ENCODE measurements around the gene CALML5.

Gene CALML5

GRCh38 chr10:5528989-5529701, 29.8 kb upstream of the CALML5 start:
- Histone ChIP-seq H3K36me3 (ENCODE audit: insufficient read depth, low read length) (no peaks in the 10 kb centered on the region), H3K9me3 (ENCODE audit: control insufficient read depth, insufficient read depth, low read length) (no peaks in the 10 kb centered on the region), H3K4me1 (ENCODE audit: insufficient read depth, low read length) (peaks cover 2% of the 10 kb centered on the region; the same call in 1 of the 2 replicates), H3K9ac (ENCODE audit: low read depth, low read length) (no peak overlapping the region)

GRCh38 chr10:5527332-5528200, 28.2 kb upstream of the CALML5 start:
- no peaks in the 10 kb centered on the region for H3K36me3 ChIP-seq (ENCODE audit: insufficient read depth, low read length)
- peaks cover 2% of the 10 kb centered on the region; the same call in 1 of the 2 replicates for H3K4me1 ChIP-seq (ENCODE audit: insufficient read depth, low read length)
- H3K9me3 ChIP-seq (ENCODE audit: control insufficient read depth, insufficient read depth, low read length) = no peaks in the 10 kb centered on the region
- H3K9ac ChIP-seq (ENCODE audit: low read depth, low read length) = no peak overlapping the region

DNA sequence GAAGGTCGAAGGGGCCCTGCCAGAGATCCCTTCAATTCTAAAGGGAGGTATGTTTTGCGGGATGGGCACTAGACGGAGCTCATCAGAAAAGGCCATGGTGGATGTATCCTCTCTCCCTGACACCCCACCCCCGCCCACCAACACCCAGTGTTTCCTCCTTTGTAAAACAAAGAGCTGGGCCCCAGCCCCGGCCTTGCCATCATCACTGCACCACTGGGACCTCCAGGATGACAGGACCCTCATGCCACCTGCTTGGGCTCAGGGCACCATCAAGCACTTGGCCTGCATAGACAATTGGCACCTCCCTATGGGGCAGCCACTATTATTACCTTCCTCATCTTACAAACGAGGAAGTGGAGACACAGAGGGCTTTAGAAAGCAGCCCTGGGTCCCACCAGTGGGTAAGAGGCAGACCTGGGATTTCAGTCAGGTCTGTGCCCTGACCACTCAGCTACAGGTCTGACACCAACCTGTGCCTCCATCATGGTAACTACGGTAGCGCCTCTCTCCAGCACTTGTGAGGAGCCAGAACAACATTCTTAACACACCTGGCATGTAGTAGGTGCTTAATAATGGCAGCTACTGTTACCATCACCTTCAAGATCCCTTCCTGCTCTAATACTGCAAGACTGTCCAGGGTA, 27.4 kb upstream of the CALML5 start:
- Histone ChIP-seq H3K4me1 (ENCODE audit: insufficient read depth, low read length) (peaks cover 2% of the 10 kb centered on the region; the same call in 1 of the 2 replicates), H3K36me3 (ENCODE audit: insufficient read depth, low read length) (no peaks in the 10 kb centered on the region), H3K9me3 (ENCODE audit: control insufficient read depth, insufficient read depth, low read length) (no peaks in the 10 kb centered on the region), H3K9ac (ENCODE audit: low read depth, low read length) (no peak overlapping the region)

- no peak overlapping the region for H3K9ac ChIP-seq (ENCODE audit: low read depth, low read length)
- peaks cover 2% of the 10 kb centered on the region; the same call in 1 of the 2 replicates for H3K4me1 ChIP-seq (ENCODE audit: insufficient read depth, low read length)
- no peaks in the 10 kb centered on the region for H3K9me3 ChIP-seq (ENCODE audit: control insufficient read depth, insufficient read depth, low read length)
- no peaks in the 10 kb centered on the region for H3K36me3 ChIP-seq (ENCODE audit: insufficient read depth, low read length)
Observed at GRCh38 chr10:5525561-5526341, 26.4 kb upstream of the CALML5 start.

- H3K4me1 ChIP-seq (ENCODE audit: insufficient read depth, low read length) = peaks cover 2% of the 10 kb centered on the region; the same call in 1 of the 2 replicates
Observed at GRCh38 chr10:5524641-5525560, 25.5 kb upstream of the CALML5 start, which contains the start of gene CALML3. TSS of gene CALML3 (plus strand) at chr10:5524961. CDS start at chr10:5525086, 125 bp downstream.

DNA sequence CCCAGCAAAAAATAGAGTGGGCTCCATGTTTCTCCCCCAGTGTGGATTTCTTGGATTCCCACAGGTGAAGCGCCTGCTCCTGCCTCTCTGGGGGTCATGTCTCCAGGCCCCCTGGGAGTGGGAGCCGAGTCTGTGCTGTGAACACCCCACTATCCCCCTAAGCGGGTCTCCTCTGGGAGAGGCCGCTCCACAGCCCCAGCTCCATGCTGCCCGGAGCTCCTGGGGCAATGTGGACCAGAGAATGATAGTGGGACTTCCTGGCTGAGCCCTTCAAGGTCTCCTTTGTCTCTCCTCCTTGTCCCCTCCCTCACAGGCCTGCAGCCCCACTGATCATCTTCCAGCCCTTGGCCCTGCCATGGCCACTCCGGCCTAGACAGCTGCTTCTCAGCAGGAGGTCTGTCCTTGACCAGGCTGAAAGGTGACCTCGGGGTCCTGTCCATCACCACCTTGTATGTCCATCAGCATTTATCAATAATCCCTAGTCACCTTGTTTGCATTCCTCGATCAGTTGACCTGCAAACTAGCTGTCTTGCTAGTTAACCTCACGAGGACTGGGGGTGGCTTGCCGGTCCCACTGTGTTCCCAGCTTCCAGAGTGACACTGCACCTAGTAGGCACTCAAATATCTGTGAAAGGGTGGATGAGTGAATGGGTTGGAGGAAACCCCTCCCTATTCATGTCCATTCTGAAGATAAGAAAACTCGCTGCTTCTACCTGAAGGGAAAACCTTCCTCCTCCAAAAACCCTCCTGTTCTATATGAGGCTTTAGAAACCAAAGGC, 24.6 kb upstream of the CALML5 start:
- Histone ChIP-seq H3K4me1 (ENCODE audit: insufficient read depth, low read length) (peaks cover 2% of the 10 kb centered on the region; the same call in 1 of the 2 replicates), H3K36me3 (ENCODE audit: insufficient read depth, low read length) (no peaks in the 10 kb centered on the region), H3K9me3 (ENCODE audit: control insufficient read depth, insufficient read depth, low read length) (no peaks in the 10 kb centered on the region), H3K9ac (ENCODE audit: low read depth, low read length) (no peak overlapping the region)

More at GRCh38 chr10:5524641-5525560, 25.5 kb upstream of the CALML5 start, which contains the start of gene CALML3:
- no peaks in the 10 kb centered on the region for H3K36me3 ChIP-seq (ENCODE audit: insufficient read depth, low read length)
- no peak within 1 kb of the TSS for H3K9ac ChIP-seq (ENCODE audit: low read depth, low read length)
- H3K9me3 ChIP-seq (ENCODE audit: control insufficient read depth, insufficient read depth, low read length) = no peaks in the 10 kb centered on the region

- Histone ChIP-seq H3K4me1 (ENCODE audit: insufficient read depth, low read length) (peaks cover 2% of the 10 kb centered on the region; the same call in 1 of the 2 replicates), H3K36me3 (ENCODE audit: insufficient read depth, low read length) (no peaks in the 10 kb centered on the region), H3K9me3 (ENCODE audit: control insufficient read depth, insufficient read depth, low read length) (peaks cover 8% of the 10 kb centered on the region; the same call in 1 of the 2 replicates), H3K9ac (ENCODE audit: low read depth, low read length) (no peak overlapping the region)
Observed at GRCh38 chr10:5522913-5523560, 23.7 kb upstream of the CALML5 start.

DNA sequence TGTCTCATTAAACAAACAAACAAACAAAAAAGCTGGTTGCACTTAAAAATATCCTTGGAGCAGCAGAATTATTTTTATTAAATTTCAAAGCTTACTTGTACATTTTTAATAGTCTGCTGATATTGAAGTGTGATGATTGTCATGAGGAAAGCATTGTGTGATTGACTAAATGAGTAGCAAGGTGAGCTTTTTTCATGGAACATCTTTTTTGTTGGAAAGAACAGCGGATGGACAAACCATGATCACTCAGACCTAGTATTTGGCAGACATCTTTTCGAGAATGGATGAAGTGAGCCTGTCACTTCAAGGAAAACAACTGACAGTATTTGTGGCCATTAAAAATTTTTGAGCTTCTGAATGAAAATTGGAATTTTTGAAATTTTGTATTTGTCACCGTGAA, 19.7 kb upstream of the CALML5 start:
- peaks cover 8% of the 10 kb centered on the region; the same call in 1 of the 2 replicates for H3K9me3 ChIP-seq (ENCODE audit: control insufficient read depth, insufficient read depth, low read length)
- no peaks in the 10 kb centered on the region for H3K36me3 ChIP-seq (ENCODE audit: insufficient read depth, low read length)
- H3K9ac ChIP-seq (ENCODE audit: low read depth, low read length) = no peak overlapping the region
- H3K4me1 ChIP-seq (ENCODE audit: insufficient read depth, low read length) = no peaks in the 10 kb centered on the region

- no peaks in the 10 kb centered on the region for H3K36me3 ChIP-seq (ENCODE audit: insufficient read depth, low read length)
- peaks cover 8% of the 10 kb centered on the region; the same call in 1 of the 2 replicates for H3K9me3 ChIP-seq (ENCODE audit: control insufficient read depth, insufficient read depth, low read length)
- no peak overlapping the region for H3K9ac ChIP-seq (ENCODE audit: low read depth, low read length)
- H3K4me1 ChIP-seq (ENCODE audit: insufficient read depth, low read length) = no peaks in the 10 kb centered on the region
Observed at GRCh38 chr10:5518143-5518542, 18.8 kb upstream of the CALML5 start.

GRCh38 chr10:5517546-5517945, 18.2 kb upstream of the CALML5 start:
- H3K4me1 ChIP-seq (ENCODE audit: insufficient read depth, low read length) = no peaks in the 10 kb centered on the region
- H3K9me3 ChIP-seq (ENCODE audit: control insufficient read depth, insufficient read depth, low read length) = peaks cover 8% of the 10 kb centered on the region; the same call in 1 of the 2 replicates

GRCh38 chr10:5515948-5516761, 16.8 kb upstream of the CALML5 start:
- H3K36me3 ChIP-seq (ENCODE audit: insufficient read depth, low read length) = no peaks in the 10 kb centered on the region
- peaks cover 8% of the 10 kb centered on the region; the same call in 1 of the 2 replicates for H3K9me3 ChIP-seq (ENCODE audit: control insufficient read depth, insufficient read depth, low read length)
- H3K4me1 ChIP-seq (ENCODE audit: insufficient read depth, low read length) = no peaks in the 10 kb centered on the region

More at GRCh38 chr10:5517546-5517945, 18.2 kb upstream of the CALML5 start:
- no peak overlapping the region for H3K9ac ChIP-seq (ENCODE audit: low read depth, low read length)
- H3K36me3 ChIP-seq (ENCODE audit: insufficient read depth, low read length) = no peaks in the 10 kb centered on the region

More at GRCh38 chr10:5515948-5516761, 16.8 kb upstream of the CALML5 start:
- H3K9ac ChIP-seq (ENCODE audit: low read depth, low read length) = no peak overlapping the region
